ENCODE measurements around the gene GPC2. TPM values are rescaled to one million over a fixed set of nuclear protein-coding genes. Genes with fewer than 3 reads are reported as not detected.

GPC2 gene
- polyA plus RNA-seq, 1 donor (not counting 4 experiments of a cell fraction or from before 2014, with no cell fraction given): 0.55 TPM

DNA sequence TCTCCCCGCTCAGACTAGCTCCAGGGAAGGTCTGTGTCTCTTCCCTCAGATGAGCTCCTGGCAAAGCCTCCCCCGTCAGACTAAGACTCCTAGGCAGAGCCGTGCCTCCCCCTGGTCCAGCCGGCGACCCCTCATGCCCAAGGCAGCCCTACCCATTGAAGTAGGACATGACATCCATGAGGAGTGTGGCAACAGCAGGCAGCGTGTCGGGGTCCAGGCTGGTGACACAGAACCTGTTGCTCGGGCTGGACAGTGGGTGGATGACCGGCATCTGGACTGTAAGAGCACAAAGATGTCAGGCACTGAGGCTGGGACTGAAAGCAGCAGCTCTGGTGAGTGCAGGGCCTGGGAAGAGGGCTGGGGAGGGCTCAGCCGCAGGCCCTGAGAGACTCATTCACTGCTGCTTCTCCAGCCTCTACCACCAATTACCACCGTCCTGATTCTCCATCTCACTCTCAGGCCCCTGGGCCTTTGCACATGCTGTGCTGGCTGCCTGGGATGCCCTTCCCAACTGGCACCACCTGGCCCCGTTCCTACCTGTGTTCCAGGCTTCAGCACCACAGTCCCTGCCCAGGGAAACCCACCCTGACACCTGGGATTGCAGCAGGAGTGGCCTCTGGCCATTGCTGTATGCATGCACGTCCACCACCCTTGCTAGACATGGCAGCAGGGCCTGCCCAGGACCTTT is 45.4 kb upstream of the GPC2 start:
- Histone ChIP-seq H3K27ac (ENCODE audit: control insufficient read depth, insufficient read depth, low read length) (no peak overlapping the region), H3K79me2 (ENCODE audit: control insufficient read depth, insufficient read depth, low read length) (no peaks in the 10 kb centered on the region), H3K27me3 (ENCODE audit: control insufficient read depth, extremely low read depth, insufficient read depth, low read length) (no peaks in the 10 kb centered on the region), H3K36me3 (ENCODE audit: control insufficient read depth in 2 of 2, extremely low read depth in 1 of 2, insufficient read depth in 2 of 2, low read length in 2 of 2) (no peaks in the 10 kb centered on the region), H3K4me1 (ENCODE audit: control insufficient read depth, extremely low read depth, insufficient read depth, low read length) (no peaks in the 10 kb centered on the region), H3K9me3 (ENCODE audit: control insufficient read depth, low read depth, low read length) (no peaks in the 10 kb centered on the region), H3K4me2 (ENCODE audit: control insufficient read depth, extremely low read depth, insufficient read depth, low read depth, low read length) (no peak overlapping the region), H4K20me1 (ENCODE audit: control insufficient read depth, extremely low read depth, insufficient read depth, low read length) (no peaks in the 10 kb centered on the region), H2AFZ (ENCODE audit: control insufficient read depth, low read length) (no peak overlapping the region), H3K9ac (ENCODE audit: control insufficient read depth, extremely low read depth, insufficient read depth, low read length) (no peak overlapping the region), H3K4me3 (ENCODE audit: control insufficient read depth in 2 of 3, extremely low read depth in 1 of 3, insufficient read depth in 2 of 3, low read depth in 1 of 3, low read length in 3 of 3) (no peak overlapping the region), H3K9me1 (ENCODE audit: control insufficient read depth, extremely low read depth, insufficient read depth, low read length) (no peaks in the 10 kb centered on the region)
- no peak for TF ChIP-seq EZH2 (IDR thresholded peaks at IDR 0.05; ENCODE audit: low read length)
- TF ChIP-seq, protein P1, sequence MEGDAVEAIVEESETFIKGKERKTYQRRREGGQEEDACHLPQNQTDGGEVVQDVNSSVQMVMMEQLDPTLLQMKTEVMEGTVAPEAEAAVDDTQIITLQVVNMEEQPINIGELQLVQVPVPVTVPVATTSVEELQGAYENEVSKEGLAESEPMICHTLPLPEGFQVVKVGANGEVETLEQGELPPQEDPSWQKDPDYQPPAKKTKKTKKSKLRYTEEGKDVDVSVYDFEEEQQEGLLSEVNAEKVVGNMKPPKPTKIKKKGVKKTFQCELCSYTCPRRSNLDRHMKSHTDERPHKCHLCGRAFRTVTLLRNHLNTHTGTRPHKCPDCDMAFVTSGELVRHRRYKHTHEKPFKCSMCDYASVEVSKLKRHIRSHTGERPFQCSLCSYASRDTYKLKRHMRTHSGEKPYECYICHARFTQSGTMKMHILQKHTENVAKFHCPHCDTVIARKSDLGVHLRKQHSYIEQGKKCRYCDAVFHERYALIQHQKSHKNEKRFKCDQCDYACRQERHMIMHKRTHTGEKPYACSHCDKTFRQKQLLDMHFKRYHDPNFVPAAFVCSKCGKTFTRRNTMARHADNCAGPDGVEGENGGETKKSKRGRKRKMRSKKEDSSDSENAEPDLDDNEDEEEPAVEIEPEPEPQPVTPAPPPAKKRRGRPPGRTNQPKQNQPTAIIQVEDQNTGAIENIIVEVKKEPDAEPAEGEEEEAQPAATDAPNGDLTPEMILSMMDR (optimal IDR thresholded peaks at IDR 0.05 in 1 of 3, IDR thresholded peaks at IDR 0.05 in 1 of 3, conservative IDR thresholded peaks at IDR 0.05 in 1 of 3; ENCODE audit: extremely low read depth in 1 of 3, insufficient read depth in 2 of 3, low read length in 3 of 3): no peak
- FAIRE-seq (no peak), DNase-seq (ENCODE audit: low read depth, low spot score) (no peak)
- dilution Hi-C loops (cut with MboI; ENCODE audit: extremely low pct_ligation_motif_present, low sequenced_read_pairs): no loop called here

DNA sequence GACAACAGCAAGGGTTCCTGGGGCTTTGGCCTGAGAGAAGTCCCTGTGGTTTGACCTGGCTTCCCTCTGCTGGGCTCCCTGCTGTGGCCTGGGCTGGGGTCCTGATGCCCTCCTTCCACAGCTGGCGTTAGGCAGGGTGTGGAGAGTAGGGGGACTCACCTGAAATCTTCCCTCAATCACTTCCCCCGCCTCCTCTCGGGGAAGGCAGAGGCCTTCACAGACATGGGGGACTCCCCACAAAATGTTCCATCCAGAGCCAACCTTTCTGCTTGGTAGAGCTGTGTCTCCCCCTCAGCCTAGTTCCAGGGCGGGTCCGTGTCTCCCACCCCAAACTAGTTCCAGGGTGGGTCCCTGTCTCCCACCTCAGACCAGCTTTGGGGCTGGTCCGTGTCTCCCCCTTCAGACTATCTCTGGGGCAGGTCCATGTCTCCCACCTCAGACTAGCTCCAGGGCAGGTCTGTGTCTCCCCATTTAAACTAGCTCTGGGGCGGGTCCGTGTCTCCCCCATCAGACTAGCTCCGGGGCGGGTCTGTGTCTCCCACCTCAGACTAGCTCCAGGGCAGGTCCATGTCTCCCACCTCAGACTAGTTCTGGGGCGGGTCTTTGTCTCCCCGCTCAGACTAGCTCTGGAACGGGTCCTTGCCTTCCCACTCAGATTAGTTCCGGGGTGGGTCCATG is 44.7 kb upstream of the GPC2 start:
- no peak for TF ChIP-seq EZH2 (IDR thresholded peaks at IDR 0.05; ENCODE audit: low read length)
- TF ChIP-seq, protein P1 (optimal IDR thresholded peaks at IDR 0.05 in 1 of 3, IDR thresholded peaks at IDR 0.05 in 1 of 3, conservative IDR thresholded peaks at IDR 0.05 in 1 of 3; ENCODE audit: extremely low read depth in 1 of 3, insufficient read depth in 2 of 3, low read length in 3 of 3): no peak
- no peak for DNase-seq (ENCODE audit: low read depth, low spot score)
- Histone ChIP-seq H3K27ac (ENCODE audit: control insufficient read depth, insufficient read depth, low read length) (no peak overlapping the region), H3K9ac (ENCODE audit: control insufficient read depth, extremely low read depth, insufficient read depth, low read length) (no peak overlapping the region), H3K79me2 (ENCODE audit: control insufficient read depth, insufficient read depth, low read length) (no peaks in the 10 kb centered on the region), H3K27me3 (ENCODE audit: control insufficient read depth, extremely low read depth, insufficient read depth, low read length) (no peaks in the 10 kb centered on the region), H2AFZ (ENCODE audit: control insufficient read depth, low read length) (no peak overlapping the region), H4K20me1 (ENCODE audit: control insufficient read depth, extremely low read depth, insufficient read depth, low read length) (no peaks in the 10 kb centered on the region), H3K9me1 (ENCODE audit: control insufficient read depth, extremely low read depth, insufficient read depth, low read length) (no peaks in the 10 kb centered on the region), H3K4me2 (ENCODE audit: control insufficient read depth, extremely low read depth, insufficient read depth, low read depth, low read length) (no peak overlapping the region), H3K9me3 (ENCODE audit: control insufficient read depth, low read depth, low read length) (no peaks in the 10 kb centered on the region), H3K4me1 (ENCODE audit: control insufficient read depth, extremely low read depth, insufficient read depth, low read length) (no peaks in the 10 kb centered on the region), H3K36me3 (ENCODE audit: control insufficient read depth in 2 of 2, extremely low read depth in 1 of 2, insufficient read depth in 2 of 2, low read length in 2 of 2) (no peaks in the 10 kb centered on the region), H3K4me3 (ENCODE audit: control insufficient read depth in 2 of 3, extremely low read depth in 1 of 3, insufficient read depth in 2 of 3, low read depth in 1 of 3, low read length in 3 of 3) (no peak overlapping the region)
- FAIRE-seq: no peak
- dilution Hi-C loops (cut with MboI; ENCODE audit: extremely low pct_ligation_motif_present, low sequenced_read_pairs): no loop called here
